Measurements from ENCODE around the gene CD69. TPM values are rescaled to one million over a fixed set of nuclear protein-coding genes. Genes with fewer than 3 reads are reported as not detected.

CD69 gene
- total RNA-seq, 4 donors from 2014 or later = 4.4 to 83.3 (median 9.1) TPM

DNA sequence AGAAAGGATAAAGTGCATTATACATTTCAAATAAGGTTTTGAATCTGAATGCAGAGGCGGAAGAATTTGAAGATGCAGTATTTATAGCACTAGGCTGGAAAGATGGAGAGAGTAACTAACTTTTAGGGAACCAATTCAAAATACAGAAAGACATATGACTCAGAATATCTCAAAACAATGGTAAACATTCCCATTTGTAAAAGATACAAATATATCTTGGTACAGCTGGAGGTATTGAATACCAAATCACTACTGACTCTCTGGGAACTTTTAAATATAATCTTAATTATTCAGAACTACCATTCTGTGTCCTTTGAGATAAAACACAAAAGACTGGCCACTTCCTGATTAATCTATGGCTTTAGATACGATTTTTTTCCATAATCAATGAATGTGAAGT is 5.1 kb downstream of the CD69 start:
- no peaks in the 10 kb centered on the region for H3K36me3 ChIP-seq
- H3K9me3 ChIP-seq = no peaks in the 10 kb centered on the region
- DNase-seq = no peak
- H3K27me3 ChIP-seq = no peaks in the 10 kb centered on the region
- H3K4me3 ChIP-seq = no peak overlapping the region
- no peaks in the 10 kb centered on the region for H3K4me1 ChIP-seq
- TF ChIP-seq, protein P1, sequence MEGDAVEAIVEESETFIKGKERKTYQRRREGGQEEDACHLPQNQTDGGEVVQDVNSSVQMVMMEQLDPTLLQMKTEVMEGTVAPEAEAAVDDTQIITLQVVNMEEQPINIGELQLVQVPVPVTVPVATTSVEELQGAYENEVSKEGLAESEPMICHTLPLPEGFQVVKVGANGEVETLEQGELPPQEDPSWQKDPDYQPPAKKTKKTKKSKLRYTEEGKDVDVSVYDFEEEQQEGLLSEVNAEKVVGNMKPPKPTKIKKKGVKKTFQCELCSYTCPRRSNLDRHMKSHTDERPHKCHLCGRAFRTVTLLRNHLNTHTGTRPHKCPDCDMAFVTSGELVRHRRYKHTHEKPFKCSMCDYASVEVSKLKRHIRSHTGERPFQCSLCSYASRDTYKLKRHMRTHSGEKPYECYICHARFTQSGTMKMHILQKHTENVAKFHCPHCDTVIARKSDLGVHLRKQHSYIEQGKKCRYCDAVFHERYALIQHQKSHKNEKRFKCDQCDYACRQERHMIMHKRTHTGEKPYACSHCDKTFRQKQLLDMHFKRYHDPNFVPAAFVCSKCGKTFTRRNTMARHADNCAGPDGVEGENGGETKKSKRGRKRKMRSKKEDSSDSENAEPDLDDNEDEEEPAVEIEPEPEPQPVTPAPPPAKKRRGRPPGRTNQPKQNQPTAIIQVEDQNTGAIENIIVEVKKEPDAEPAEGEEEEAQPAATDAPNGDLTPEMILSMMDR (IDR thresholded peaks at IDR 0.05) = no peak
- no peak for TF ChIP-seq POLR2A (IDR thresholded peaks at IDR 0.05)
- H3K27ac ChIP-seq = peak overlapping the region in 1 of 4 donors; percentile 32

DNA sequence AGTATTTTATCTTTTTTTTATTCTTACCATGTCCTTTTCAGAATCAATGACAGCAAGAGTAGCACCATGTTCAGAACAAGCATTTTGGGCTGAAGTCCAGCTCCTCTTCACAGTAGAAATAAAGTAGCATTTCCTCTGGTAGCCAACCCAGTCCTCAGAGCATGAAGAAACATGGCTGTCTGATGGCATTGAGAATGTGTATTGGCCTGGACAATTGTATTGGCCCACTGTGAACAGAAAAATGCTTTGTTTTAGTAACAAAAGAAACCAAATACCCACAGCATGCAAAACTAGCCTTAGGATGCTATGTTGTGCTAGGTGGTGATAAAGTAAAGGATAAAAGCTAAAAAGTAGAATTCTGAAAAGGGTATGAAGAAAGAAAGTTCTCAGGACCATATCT is 5.7 kb downstream of the CD69 start:
- TF ChIP-seq, protein P1 (IDR thresholded peaks at IDR 0.05) = no peak
- no peak for TF ChIP-seq POLR2A (IDR thresholded peaks at IDR 0.05)
- Histone ChIP-seq H3K27ac (peak overlapping the region in 1 of 4 donors; percentile 32), H3K36me3 (no peaks in the 10 kb centered on the region), H3K4me3 (no peak overlapping the region), H3K4me1 (no peaks in the 10 kb centered on the region), H3K27me3 (no peaks in the 10 kb centered on the region), H3K9me3 (no peaks in the 10 kb centered on the region)
- DNase-seq = no peak

DNA sequence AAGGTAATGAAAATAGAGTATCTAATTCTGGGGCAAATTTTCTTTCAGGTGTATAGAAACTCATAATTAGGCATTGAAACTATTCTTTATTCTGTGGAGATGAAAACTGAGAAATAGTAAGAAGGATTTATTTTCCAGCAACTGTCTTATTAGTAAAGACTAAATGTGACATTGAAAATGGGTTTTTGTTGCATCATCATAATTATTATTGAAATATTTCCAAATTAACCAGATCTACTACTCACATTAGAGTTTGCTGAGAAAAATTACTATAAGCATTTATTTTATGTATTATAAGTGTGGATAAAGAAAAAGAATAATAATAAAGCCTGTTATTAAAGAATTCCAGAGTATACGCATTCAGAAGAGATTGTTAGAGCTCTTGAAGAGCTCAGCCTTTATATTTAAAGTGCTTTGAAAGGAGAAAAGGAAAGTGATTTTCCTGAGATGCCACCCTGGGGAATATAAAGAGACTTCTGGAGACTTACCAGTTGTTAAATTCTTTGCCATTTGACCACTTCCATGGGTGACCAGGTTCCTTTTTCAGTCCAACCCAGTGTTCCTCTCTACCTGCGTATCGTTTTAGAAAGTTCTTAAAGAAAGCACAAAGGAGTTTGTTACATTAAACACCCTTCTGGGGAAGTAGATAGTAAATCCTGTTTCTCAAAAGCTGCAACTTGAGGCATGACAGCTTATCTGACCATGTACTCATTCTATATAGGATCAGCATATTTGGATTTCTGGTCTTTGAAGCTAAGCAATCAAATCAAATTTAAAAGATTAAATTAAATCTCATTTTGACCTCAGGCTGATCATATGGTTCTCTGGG is 6.4 kb downstream of the CD69 start:
- DNase-seq = no peak
- H3K27me3 ChIP-seq = no peaks in the 10 kb centered on the region
- H3K4me1 ChIP-seq = no peaks in the 10 kb centered on the region
- H3K36me3 ChIP-seq = no peaks in the 10 kb centered on the region
- no peaks in the 10 kb centered on the region for H3K9me3 ChIP-seq
- H3K4me3 ChIP-seq = no peak overlapping the region
- peak overlapping the region in 1 of 4 donors; percentile 32 for H3K27ac ChIP-seq
- no peak for TF ChIP-seq POLR2A (IDR thresholded peaks at IDR 0.05)
- TF ChIP-seq, protein P1 (IDR thresholded peaks at IDR 0.05) = no peak

DNA sequence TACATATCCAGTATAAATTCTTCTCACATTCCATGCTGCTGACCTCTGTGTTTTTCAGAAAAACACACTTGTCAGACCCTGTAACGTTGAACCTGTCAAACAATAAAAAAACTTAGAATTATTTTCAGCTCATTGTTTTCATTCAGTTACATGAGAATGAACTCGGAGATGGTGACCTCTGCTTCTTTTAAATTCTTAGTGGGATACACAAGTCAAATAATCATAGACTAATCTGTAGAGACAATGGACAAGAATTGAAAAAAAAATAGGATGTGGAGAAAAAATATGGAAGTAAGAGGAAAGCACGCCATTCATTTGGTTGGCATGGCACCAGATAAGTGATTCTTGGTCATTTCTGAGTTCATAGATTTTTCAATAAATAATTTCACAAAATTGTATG is 7.2 kb downstream of the CD69 start:
- Histone ChIP-seq H3K27ac (no peak overlapping the region), H3K36me3 (no peaks in the 10 kb centered on the region), H3K4me1 (no peaks in the 10 kb centered on the region), H3K27me3 (no peaks in the 10 kb centered on the region), H3K9me3 (no peaks in the 10 kb centered on the region), H3K4me3 (no peak overlapping the region)
- no peak for DNase-seq
- TF ChIP-seq POLR2A (IDR thresholded peaks at IDR 0.05) = no peak
- TF ChIP-seq, protein P1 (IDR thresholded peaks at IDR 0.05) = no peak

DNA sequence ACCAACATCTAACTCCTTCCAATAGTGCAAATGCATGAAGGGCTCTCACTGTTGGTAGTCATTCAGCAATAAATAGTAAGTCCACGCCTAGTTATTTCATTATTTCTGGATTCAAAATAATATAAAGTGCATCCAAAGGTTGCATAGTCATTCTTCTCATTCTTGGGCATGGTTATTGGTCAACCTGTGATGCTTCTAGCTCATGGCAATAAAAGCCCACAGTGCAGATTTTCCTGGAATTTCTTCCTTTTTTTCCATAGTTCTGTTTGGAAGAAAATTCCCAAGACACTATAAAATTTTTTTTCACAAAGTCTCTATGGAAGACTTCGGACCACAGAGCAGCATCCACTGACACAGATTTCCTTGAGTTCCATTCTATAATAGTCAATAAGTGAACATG is 7.6 kb downstream of the CD69 start:
- Histone ChIP-seq H3K27ac (no peak overlapping the region), H3K36me3 (no peaks in the 10 kb centered on the region), H3K4me3 (no peak overlapping the region), H3K27me3 (no peaks in the 10 kb centered on the region), H3K4me1 (no peaks in the 10 kb centered on the region), H3K9me3 (no peaks in the 10 kb centered on the region)
- DNase-seq = no peak
- TF ChIP-seq, protein P1 (IDR thresholded peaks at IDR 0.05) = no peak
- no peak for TF ChIP-seq POLR2A (IDR thresholded peaks at IDR 0.05)
